WTC11 (cell line): ENCODE results near the gene NSG2. TPM values are rescaled to one million over a fixed set of nuclear protein-coding genes. Genes with fewer than 3 reads are reported as not detected.
A peak's percentile ranks its signal among the peaks of the same experiment; 100 is the strongest.

ENCODE experiments used
- ATAC-seq: fragments of 200-7000 bp; cut with Tn5 transposase; 2 replicates; pipeline ENCODE4 v1.10.0; 2021; ENCODE audit warnings: mild to moderate bottlenecking, moderate library complexity
- Bru-seq: library from RNA; stranded (reverse); fragments of 400-500 nt; gene quantifications from one replicate; lab custom pipeline; 2021; lab: Mats Ljungman, UMichigan
- CTCF ChIA-PET: fragments of 300-600 bp; sonication (Branson Sonifier 250); formaldehyde crosslinking; loops from one replicate; lab custom pipeline; 2021; ENCODE audit warnings: antibody characterized with exemption; lab: Charles Lee
- POLR2A ChIA-PET: fragments of 350-600 bp; sonication (Branson Sonifier 250); formaldehyde crosslinking; loops from one replicate; lab custom pipeline; 2021; ENCODE audit warnings: antibody characterized with exemption; lab: Charles Lee
- DNase-seq: peaks from one replicate; pipeline ENCODE4 v3.0.0; 2021; ENCODE audit warnings: low spot score
- H3K27ac Mint-ChIP-seq: 2 replicates; pipeline ENCODE4 v1.8.0; 2021; ENCODE audit warnings: mixed read lengths
- H3K27me3 Mint-ChIP-seq: 2 replicates; pipeline ENCODE4 v1.8.0; 2021; ENCODE audit warnings: low read depth, mild to moderate bottlenecking, moderate library complexity, mixed read lengths
- H3K36me3 Mint-ChIP-seq: 2 replicates; pipeline ENCODE4 v1.8.0; 2021; ENCODE audit warnings: mixed read lengths
- H3K4me1 Mint-ChIP-seq: 2 replicates; pipeline ENCODE4 v1.8.0; 2022; ENCODE audit warnings: mixed read lengths
- H3K4me3 Mint-ChIP-seq: 2 replicates; pipeline ENCODE4 v1.8.0; 2021; ENCODE audit warnings: mild to moderate bottlenecking, moderate library complexity, mixed read lengths
- H3K9me3 Mint-ChIP-seq: 2 replicates; pipeline ENCODE4 v1.8.0; 2021; ENCODE audit warnings: mixed read lengths
- CBFB ChIP-seq: sonication (generic); formaldehyde crosslinking; IDR thresholded peaks from 2 replicates; pipeline ENCODE4 v1.8.1; 2022; ENCODE audit warnings: mild to moderate bottlenecking, low read depth, missing genetic modification reagents
- CDX4 ChIP-seq: fragments of 250-450 bp; sonication (Bioruptor Pico); IDR thresholded peaks from 2 replicates; pipeline ENCODE4 v1.9.0; 2021; ENCODE audit warnings: moderate library complexity, mild to moderate bottlenecking, inconsistent platforms, borderline replicate concordance
- E2F1 ChIP-seq: sonication (generic); formaldehyde crosslinking; IDR thresholded peaks from 2 replicates; pipeline ENCODE4 v1.8.0; 2022; ENCODE audit warnings: mild to moderate bottlenecking, missing genetic modification reagents
- E2F4 ChIP-seq: sonication (generic); formaldehyde crosslinking; IDR thresholded peaks from 2 replicates; pipeline ENCODE4 v1.8.1; 2022; ENCODE audit warnings: low read depth, mild to moderate bottlenecking, moderate library complexity, missing genetic modification reagents, borderline replicate concordance
- EMX1 ChIP-seq: fragments of 250-450 bp; sonication (Bioruptor Pico); IDR thresholded peaks from 2 replicates; pipeline ENCODE4 v1.8.0; 2021; ENCODE audit warnings: mild to moderate bottlenecking
- ETV6 ChIP-seq: sonication (generic); formaldehyde crosslinking; IDR thresholded peaks from 2 replicates; pipeline ENCODE4 v1.8.1; 2022; ENCODE audit warnings: mild to moderate bottlenecking, missing genetic modification reagents
- GABPB1 ChIP-seq: sonication (generic); formaldehyde crosslinking; IDR thresholded peaks from 2 replicates; pipeline ENCODE4 v1.8.1; 2023; ENCODE audit warnings: mild to moderate bottlenecking, missing genetic modification reagents
- IRF1 ChIP-seq: sonication (generic); formaldehyde crosslinking; IDR thresholded peaks from 2 replicates; pipeline ENCODE4 v1.8.0; 2023; ENCODE audit warnings: missing genetic modification reagents
- MLX ChIP-seq: sonication (generic); formaldehyde crosslinking; IDR thresholded peaks from 2 replicates; pipeline ENCODE4 v1.8.1; 2023; ENCODE audit warnings: mild to moderate bottlenecking, missing genetic modification reagents, moderate library complexity
- PRDM15 ChIP-seq: sonication (generic); formaldehyde crosslinking; IDR thresholded peaks from 2 replicates; pipeline ENCODE4 v1.8.0; 2022; ENCODE audit warnings: missing genetic modification reagents
- SMAD3 ChIP-seq: sonication (generic); formaldehyde crosslinking; IDR thresholded peaks from 2 replicates; pipeline ENCODE4 v1.8.0; 2022; ENCODE audit warnings: missing genetic modification reagents, mild to moderate bottlenecking, borderline replicate concordance
- STAT6 ChIP-seq: sonication (generic); formaldehyde crosslinking; conservative IDR thresholded peaks from 2 replicates; pipeline ENCODE4 v1.8.1; 2023; ENCODE audit warnings: mild to moderate bottlenecking, low read depth, missing genetic modification reagents, moderate library complexity
- TCF7 ChIP-seq: sonication (generic); formaldehyde crosslinking; IDR thresholded peaks from 2 replicates; pipeline ENCODE4 v1.8.0; 2022; ENCODE audit warnings: mild to moderate bottlenecking, low read depth, missing genetic modification reagents, moderate library complexity
- TEAD1 ChIP-seq: sonication (generic); formaldehyde crosslinking; IDR thresholded peaks from 2 replicates; pipeline ENCODE4 v1.8.0; 2022; ENCODE audit warnings: mild to moderate bottlenecking, missing genetic modification reagents
- TEAD4 ChIP-seq: sonication (generic); formaldehyde crosslinking; IDR thresholded peaks from 2 replicates; pipeline ENCODE4 v1.8.0; 2022; ENCODE audit warnings: mild to moderate bottlenecking, missing genetic modification reagents
- TP53 ChIP-seq: sonication (generic); formaldehyde crosslinking; IDR thresholded peaks from 2 replicates; pipeline ENCODE4 v1.8.1; 2023; ENCODE audit warnings: mild to moderate bottlenecking, missing genetic modification reagents
- USF1 ChIP-seq: sonication (generic); formaldehyde crosslinking; IDR thresholded peaks from 2 replicates; pipeline ENCODE4 v1.8.0; 2022; ENCODE audit warnings: mild to moderate bottlenecking, missing genetic modification reagents
- ZBTB21 ChIP-seq: sonication (generic); formaldehyde crosslinking; IDR thresholded peaks from 2 replicates; pipeline ENCODE4 v1.8.1; 2023; ENCODE audit warnings: mild to moderate bottlenecking, missing genetic modification reagents, borderline replicate concordance
- ZNF121 ChIP-seq: sonication (generic); formaldehyde crosslinking; IDR thresholded peaks from 2 replicates; pipeline ENCODE4 v1.8.0; 2023; ENCODE audit warnings: missing genetic modification reagents
- ZNF138 ChIP-seq: sonication (generic); formaldehyde crosslinking; conservative IDR thresholded peaks from 2 replicates; pipeline ENCODE4 v1.8.1; 2022; ENCODE audit warnings: mild to moderate bottlenecking, moderate library complexity, missing genetic modification reagents
- ZNF281 ChIP-seq: sonication (generic); formaldehyde crosslinking; IDR thresholded peaks from 2 replicates; pipeline ENCODE4 v1.8.0; 2023; ENCODE audit warnings: mild to moderate bottlenecking, missing genetic modification reagents
- long read RNA-seq, 3 experiments: library from RNA in 1 of 3; library from capped mRNA in 1 of 3; library from polyadenylated mRNA in 1 of 3; unstranded in 2 of 3; stranded (forward) in 1 of 3; transcript quantifications; one replicate each; pipeline ENCODE4 v2.0.0, GENCODE V29; 2021
- total RNA-seq: library from RNA; stranded (reverse); gene quantifications from 3 replicates; pipeline ENCODE4 v1.2.3, GENCODE V29; 2021

Gene NSG2
- total RNA-seq (0.14 TPM in 1 of 3 replicates, not detected in the others), Bru-seq, nascent RNA (percentile 5 among the genes with signal in this experiment)
- long read RNA-seq, experiment 1, result 0 reads
- long read RNA-seq, experiment 2, result 0 reads
- long read RNA-seq, experiment 3, result 0 reads

- CTCF ChIA-PET, result interaction anchor here (0.6 to 6.9 kb wide), 45 partner anchors 8 to 706 kb away, joined by 3 to 159 read pairs (median 5); partner anchors contain the start of gene BOD1
- Mint-ChIP-seq H3K27me3 (peaks cover 6% of the 10 kb centered on the region; the same call in 1 of the 2 replicates), H3K27ac (no peak within 1 kb of the TSS), H3K9me3 (no peaks in the 10 kb centered on the region), H3K36me3 (no peaks in the 10 kb centered on the region), H3K4me3 (no peak within 1 kb of the TSS), H3K4me1 (0 out of 2 replicates have a peak, but pooled peaks cover 4% of the 10 kb centered on the region)
- DNase-seq, result peak; percentile 94
- POLR2A ChIA-PET, result interaction anchor here (0.7 to 1.3 kb wide), 2 partner anchors 266 to 555 kb away, joined by 4 to 8 read pairs; no protein-coding TSS in a partner anchor
- ATAC-seq, result peak; percentile 100
- peak; percentile 66; the same call in 1 of the 2 replicates for TF ChIP-seq ZNF281 (CRISPR knock-in tag)
- TF ChIP-seq STAT6 (CRISPR knock-in tag), result no peak
- 0 out of 2 replicates have a peak, but pooled peaks have one; percentile 65 for TF ChIP-seq TEAD4 (CRISPR knock-in tag)
- peak; percentile 88 for TF ChIP-seq TEAD1
- peak; percentile 61; the same call in 1 of the 2 replicates for TF ChIP-seq E2F1 (CRISPR knock-in tag)
- 0 out of 2 replicates have a peak, but pooled peaks have one; percentile 56 for TF ChIP-seq IRF1 (CRISPR knock-in tag)
- TF ChIP-seq ZNF138 (CRISPR knock-in tag), result peak; percentile 75; the same call in 1 of the 2 replicates
- no peak for TF ChIP-seq EMX1 (CRISPR knock-in tag)
- TF ChIP-seq CDX4 (CRISPR knock-in tag), result no peak
- TF ChIP-seq ZNF121 (CRISPR knock-in tag), result no peak
- peak; percentile 62; the same call in 1 of the 2 replicates for TF ChIP-seq USF1
- TF ChIP-seq MLX (CRISPR knock-in tag), result no peak
- no peak for TF ChIP-seq E2F4 (CRISPR knock-in tag)
- TF ChIP-seq ETV6, result peak; percentile 91
- TF ChIP-seq TP53, result peak; percentile 88
- no peak for TF ChIP-seq TCF7
- 0 out of 2 replicates have a peak, but pooled peaks have one; percentile 30 for TF ChIP-seq GABPB1
- 0 out of 2 replicates have a peak, but pooled peaks have one; percentile 56 for TF ChIP-seq CBFB (CRISPR knock-in tag)
- peak; percentile 86; the same call in 1 of the 2 replicates for TF ChIP-seq ZBTB21
- TF ChIP-seq SMAD3 (CRISPR knock-in tag), result peak; percentile 86; the same call in 1 of the 2 replicates
- TF ChIP-seq PRDM15 (CRISPR knock-in tag), result no peak
These were observed at the start of gene NSG2 for GRCh38 chr5:174045470-174046025. Gene NSG2 (plus strand): TSS chr5:174045706. CDS start chr5:174046756, 1,050 bp downstream.
